NB4 (cell line): ENCODE results near the gene ACVR1.

ENCODE experiments used
- DNase-seq: peaks from one replicate; pipeline ENCODE4 v3.0.0; 2010; ENCODE audit warnings: low read depth
- H3K4me3 ChIP-seq: one replicate; pipeline ENCODE4 v1.5.1; 2011; ENCODE audit warnings: mild to moderate bottlenecking, low read depth, low read length, moderate library complexity
- CTCF ChIP-seq: IDR thresholded peaks from one replicate; pipeline ENCODE4 v1.5.1; 2012; ENCODE audit warnings: low read depth, low read length
- MAX ChIP-seq: IDR thresholded peaks from 2 replicates; pipeline ENCODE4 v1.6.1; 2011; ENCODE audit warnings: low read depth, low read length
- MYC ChIP-seq: IDR thresholded peaks from 2 replicates; pipeline ENCODE4 v1.6.1; 2011; ENCODE audit warnings: low read depth, low read length
- POLR2A ChIP-seq: IDR thresholded peaks from 2 replicates; pipeline ENCODE4 v1.6.1; 2011; ENCODE audit warnings: mild to moderate bottlenecking; ENCODE audit not compliant: insufficient read length; ENCODE audit errors: extremely low read depth

ACVR1 gene

GRCh38 chr2:157737656-157738055 is 138.5 kb downstream of the ACVR1 start:
- no peak overlapping the region for H3K4me3 ChIP-seq
- TF ChIP-seq MAX (no peak), POLR2A (no peak), MYC (no peak), CTCF (no peak)
- DNase-seq: no peak

GRCh38 chr2:157735532-157735931 is 140.6 kb downstream of the ACVR1 start:
- H3K4me3 ChIP-seq: no peak overlapping the region
- TF ChIP-seq CTCF: no peak
- TF ChIP-seq MYC: no peak
- DNase-seq: no peak

GRCh38 chr2:157733263-157733662 is 142.9 kb downstream of the ACVR1 start:
- TF ChIP-seq MYC (no peak), CTCF (no peak), POLR2A (no peak), MAX (no peak)
- no peak overlapping the region for H3K4me3 ChIP-seq
- no peak for DNase-seq

GRCh38 chr2:157732596-157732995 is 143.5 kb downstream of the ACVR1 start:
- no peak for TF ChIP-seq POLR2A
- no peak for TF ChIP-seq CTCF
- no peak for TF ChIP-seq MYC
- TF ChIP-seq MAX: no peak
- no peak for DNase-seq
- H3K4me3 ChIP-seq: no peak overlapping the region

GRCh38 chr2:157727693-157728092 is 148.4 kb downstream of the ACVR1 start:
- no peak overlapping the region for H3K4me3 ChIP-seq
- no peak for TF ChIP-seq MAX
- no peak for TF ChIP-seq MYC
- TF ChIP-seq CTCF: no peak
- TF ChIP-seq POLR2A: no peak
- DNase-seq: no peak

- TF ChIP-seq POLR2A (no peak), MYC (no peak), CTCF (no peak), MAX (no peak)
- H3K4me3 ChIP-seq: no peak overlapping the region
- DNase-seq: no peak
Measured at GRCh38 chr2:157726946-157727345, 149.2 kb downstream of the ACVR1 start.
